AG10803 (cell line): ENCODE data around the gene VEPH1.

Experiments used
- DNase-seq: peaks from one replicate; pipeline ENCODE4 v3.0.0; 2010; ENCODE audit warnings: low read depth
- H3K4me3 ChIP-seq: 2 replicates; pipeline ENCODE4 v1.5.1; 2011; ENCODE audit warnings: mild to moderate bottlenecking, low read length, control low read depth
- TF ChIP-seq, protein P1 (sequence below): conservative IDR thresholded peaks from 2 replicates; pipeline ENCODE4 v1.5.1; 2011; ENCODE audit warnings: mild to moderate bottlenecking, low read length, control low read depth, inconsistent platforms

The VEPH1 gene

DNA sequence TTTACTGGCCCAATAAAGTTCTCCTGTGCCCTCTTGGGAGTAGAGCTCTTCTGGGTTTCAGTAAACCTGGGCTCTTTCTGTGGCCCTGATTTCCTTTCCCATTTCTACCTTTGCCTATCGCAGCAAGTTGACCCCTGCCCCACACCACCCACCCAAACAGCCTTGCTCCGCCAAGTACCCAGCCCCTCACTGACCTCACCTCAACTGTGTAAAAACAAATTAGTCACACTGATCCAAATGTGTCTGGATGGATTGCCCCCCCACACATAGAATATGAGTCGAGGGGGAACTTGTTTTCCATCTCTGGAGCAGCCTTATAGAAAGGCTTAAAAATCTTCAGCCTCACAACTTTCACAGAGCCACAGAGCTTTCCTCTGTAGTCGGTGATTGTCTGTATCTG, 28.6 kb upstream of the VEPH1 start:
- H3K4me3 ChIP-seq: peak overlapping the region; percentile 46
- TF ChIP-seq, protein P1, sequence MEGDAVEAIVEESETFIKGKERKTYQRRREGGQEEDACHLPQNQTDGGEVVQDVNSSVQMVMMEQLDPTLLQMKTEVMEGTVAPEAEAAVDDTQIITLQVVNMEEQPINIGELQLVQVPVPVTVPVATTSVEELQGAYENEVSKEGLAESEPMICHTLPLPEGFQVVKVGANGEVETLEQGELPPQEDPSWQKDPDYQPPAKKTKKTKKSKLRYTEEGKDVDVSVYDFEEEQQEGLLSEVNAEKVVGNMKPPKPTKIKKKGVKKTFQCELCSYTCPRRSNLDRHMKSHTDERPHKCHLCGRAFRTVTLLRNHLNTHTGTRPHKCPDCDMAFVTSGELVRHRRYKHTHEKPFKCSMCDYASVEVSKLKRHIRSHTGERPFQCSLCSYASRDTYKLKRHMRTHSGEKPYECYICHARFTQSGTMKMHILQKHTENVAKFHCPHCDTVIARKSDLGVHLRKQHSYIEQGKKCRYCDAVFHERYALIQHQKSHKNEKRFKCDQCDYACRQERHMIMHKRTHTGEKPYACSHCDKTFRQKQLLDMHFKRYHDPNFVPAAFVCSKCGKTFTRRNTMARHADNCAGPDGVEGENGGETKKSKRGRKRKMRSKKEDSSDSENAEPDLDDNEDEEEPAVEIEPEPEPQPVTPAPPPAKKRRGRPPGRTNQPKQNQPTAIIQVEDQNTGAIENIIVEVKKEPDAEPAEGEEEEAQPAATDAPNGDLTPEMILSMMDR: no peak
- DNase-seq: no peak

DNA sequence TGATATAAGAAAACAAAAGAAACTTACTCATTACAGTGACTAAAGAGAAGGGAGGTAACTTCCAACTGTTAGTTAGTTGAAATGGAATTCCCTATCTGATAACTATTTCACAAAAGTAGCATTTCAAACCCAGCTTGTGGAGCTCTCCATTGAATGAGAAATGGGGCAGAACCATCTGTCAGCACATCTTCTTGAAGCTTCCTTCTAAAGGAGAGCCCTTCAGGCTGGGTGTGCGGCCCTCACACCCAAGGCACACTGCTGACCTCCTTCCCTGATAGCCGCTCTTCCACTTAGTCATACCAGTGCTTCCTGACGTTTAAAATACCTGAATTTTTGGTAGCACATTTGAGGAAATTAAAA, 28.1 kb upstream of the VEPH1 start:
- no peak overlapping the region for H3K4me3 ChIP-seq
- no peak for DNase-seq
- TF ChIP-seq, protein P1: no peak

DNA sequence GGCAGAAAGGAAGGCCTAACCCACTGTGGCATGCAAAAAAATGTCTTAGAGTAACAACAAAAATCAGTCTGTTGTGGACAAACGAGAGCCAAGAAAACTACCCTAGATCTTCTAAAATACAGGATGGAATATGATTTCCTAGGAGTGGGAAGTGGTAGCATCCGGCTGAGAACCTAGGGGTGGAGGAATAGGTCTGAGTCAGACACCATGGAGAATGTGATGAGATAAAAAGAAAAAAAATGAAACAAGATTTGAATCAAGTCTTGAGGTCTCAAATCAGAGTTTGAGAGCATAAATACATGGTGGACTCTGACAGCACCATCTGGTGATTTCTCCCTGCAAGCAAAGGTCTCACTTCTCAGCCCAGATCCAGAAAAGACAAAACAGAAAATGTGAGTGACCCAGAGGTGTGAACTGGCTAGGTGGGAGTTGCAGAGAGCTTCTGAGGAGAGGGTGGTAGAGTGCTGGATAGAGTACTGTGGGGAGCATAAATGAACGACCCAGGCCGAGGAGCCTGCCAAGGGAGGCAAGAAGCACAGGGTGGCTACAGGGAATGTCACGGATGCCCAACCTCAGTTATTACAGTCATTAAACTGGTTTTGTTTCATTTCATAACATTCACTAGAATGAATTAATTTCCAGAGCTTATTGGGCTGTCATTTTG, 27.6 kb upstream of the VEPH1 start:
- TF ChIP-seq, protein P1: no peak
- no peak overlapping the region for H3K4me3 ChIP-seq
- DNase-seq: peak; percentile 33

DNA sequence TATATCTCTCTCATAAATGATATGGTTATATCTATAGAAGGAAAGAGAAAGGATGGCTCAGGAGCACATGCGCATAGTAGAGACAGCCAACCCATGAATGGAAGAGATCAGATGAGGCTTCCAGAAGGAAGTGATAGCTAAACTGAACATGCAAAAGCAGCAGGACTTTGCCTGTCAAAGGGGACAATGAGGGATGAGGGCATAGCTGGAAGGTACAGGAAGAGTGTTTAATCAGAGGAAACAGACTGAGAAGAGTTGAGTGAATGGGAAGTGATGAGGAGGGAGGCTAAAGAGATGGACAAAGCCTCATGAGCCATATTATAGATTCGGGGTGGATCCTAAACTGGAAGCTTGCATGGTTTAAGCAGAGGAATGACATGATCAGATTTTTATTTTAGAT, 26.5 kb upstream of the VEPH1 start:
- no peak for DNase-seq
- no peak overlapping the region for H3K4me3 ChIP-seq
- TF ChIP-seq, protein P1: no peak

DNA sequence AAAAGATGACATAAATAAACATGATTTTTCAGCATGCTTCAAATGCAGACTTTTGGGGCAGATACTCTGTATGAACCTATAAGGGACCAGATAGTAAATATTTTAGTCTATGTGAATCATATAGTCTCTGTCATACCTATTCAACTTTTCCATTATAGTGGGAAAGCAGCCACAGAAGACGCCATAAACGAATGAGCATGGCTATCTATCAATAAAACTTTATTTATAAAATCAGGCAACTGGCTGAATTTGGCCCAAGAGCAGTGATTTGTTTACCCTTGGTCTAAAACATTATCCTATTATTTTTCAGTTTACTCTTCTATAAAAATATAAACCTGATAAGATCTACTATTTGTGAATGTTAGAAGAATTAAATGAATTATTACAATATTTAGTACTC, 25.9 kb upstream of the VEPH1 start:
- H3K4me3 ChIP-seq: no peak overlapping the region
- DNase-seq: no peak
- TF ChIP-seq, protein P1: no peak

DNA sequence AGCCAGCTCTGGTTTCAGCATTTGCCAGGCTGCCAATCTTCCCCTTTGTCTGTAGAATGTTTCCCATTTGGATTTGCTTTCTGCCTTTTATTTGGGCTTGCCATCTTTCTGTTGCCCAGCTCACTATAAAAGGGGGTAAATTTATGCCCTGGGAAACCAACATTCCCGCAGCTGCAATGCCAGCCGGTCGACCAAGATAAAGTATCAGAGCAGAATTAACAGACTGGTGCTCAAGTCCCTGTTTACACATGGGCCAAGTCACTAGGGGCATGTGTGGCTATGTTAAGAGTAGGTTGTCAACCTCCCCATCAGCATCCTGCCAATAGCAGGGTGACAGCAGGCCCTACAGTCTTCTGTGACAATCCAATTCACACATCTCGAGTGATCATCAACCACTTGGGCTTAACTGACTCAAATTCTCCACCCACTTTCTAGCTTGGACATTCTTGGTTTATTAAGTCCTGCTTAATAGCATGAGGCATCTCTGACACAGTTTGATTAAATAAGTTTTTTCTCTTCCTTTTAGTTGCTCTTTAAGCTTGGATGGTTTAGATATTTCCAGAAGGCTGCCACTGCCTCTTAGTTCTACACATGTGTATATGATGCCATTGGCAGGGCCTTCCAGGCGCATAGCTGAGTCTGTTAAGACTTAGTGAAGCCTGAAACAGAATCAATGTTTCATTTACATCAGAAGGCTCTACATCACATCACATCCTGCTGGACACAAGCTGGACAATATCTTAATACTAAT, 24.1 kb upstream of the VEPH1 start:
- TF ChIP-seq, protein P1: no peak
- DNase-seq: peak; percentile 60
- peak overlapping the region; percentile 5; the same call in 1 of the 2 replicates for H3K4me3 ChIP-seq

DNA sequence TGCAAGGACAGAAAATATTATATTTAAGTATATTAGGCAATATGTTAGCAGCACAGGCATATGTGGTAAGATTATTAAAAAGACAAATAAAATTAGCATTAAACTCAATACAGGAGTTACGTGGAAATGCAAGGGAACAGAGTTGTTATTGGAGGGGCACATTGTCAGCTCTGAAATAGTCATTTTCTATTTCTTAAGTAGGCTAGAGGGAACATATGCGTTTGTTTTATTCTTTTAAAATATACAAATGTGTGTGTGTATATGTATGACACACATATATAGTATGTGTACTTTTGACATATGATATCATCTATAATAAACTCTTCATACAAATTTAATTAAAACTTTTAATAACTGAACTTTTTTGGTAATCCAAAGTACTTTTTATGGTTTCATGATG, 22.8 kb upstream of the VEPH1 start:
- DNase-seq: no peak
- no peak overlapping the region for H3K4me3 ChIP-seq
- TF ChIP-seq, protein P1: no peak
